Vagina (tissue), 2 donors: Measurements from ENCODE around the gene GPC5. TPM values are rescaled to one million over a fixed set of nuclear protein-coding genes. Genes with fewer than 3 reads are reported as not detected.

Source experiments
- DNase-seq, 2 donors: peaks; one replicate each; pipeline ENCODE4 v3.0.0-alpha.2; 2017; ENCODE audit errors: extremely low spot score in 2 of 2
- H3K27ac ChIP-seq: fragments of 200-600 bp; sonication (generic); one replicate; pipeline ENCODE4 v1.5.1; 2019
- H3K27me3 ChIP-seq: fragments of 200-600 bp; sonication (generic); one replicate; pipeline ENCODE4 v1.5.1; 2019
- H3K36me3 ChIP-seq, 2 donors: fragments of 200-600 bp; sonication (generic); one replicate each; pipeline ENCODE4 v1.5.1; 2017 to 2019
- H3K4me1 ChIP-seq: fragments of 200-600 bp; sonication (generic); one replicate; pipeline ENCODE4 v1.5.1; 2019
- H3K4me3 ChIP-seq, 2 donors: fragments of 200-600 bp; sonication (generic); 1 replicate in 1 of 2; 2 replicates in 1 of 2; pipeline ENCODE4 v1.5.1; 2016 to 2019
- H3K9me3 ChIP-seq: fragments of 200-600 bp; sonication (generic); one replicate; pipeline ENCODE4 v1.5.1; 2019
- POLR2A ChIP-seq, 2 donors: fragments of 450-650 bp; IDR thresholded peaks; one replicate each; pipeline ENCODE4 v1.6.1; 2017; ENCODE audit warnings: antibody characterized with exemption in 2 of 2, mild to moderate bottlenecking in 2 of 2, moderate library complexity in 2 of 2
- POLR2AphosphoS5 ChIP-seq, 2 donors: sonication (generic); formaldehyde crosslinking; IDR thresholded peaks; one replicate each; pipeline ENCODE4 v1.9.0; 2017; ENCODE audit warnings: antibody characterized with exemption in 2 of 2, mild to moderate bottlenecking in 2 of 2, low read depth in 1 of 2; ENCODE audit not compliant: insufficient read depth in 1 of 2
- intact Hi-C: fragments of 100-400 bp; cut with DNase I; formaldehyde crosslinking; loops from one replicate; pipeline ENCODE4 v1.15.1; 2023
- total RNA-seq: library from RNA; depleted of rRNA; stranded (reverse); fragments of >200 nt; gene quantifications from one replicate; pipeline ENCODE4 v1.2.3, GENCODE V29; 2016
- TF ChIP-seq, protein P1 (sequence below), 3 experiments: fragments of 450-650 bp in 2 of 3; fragments of 200-600 bp in 1 of 3; sonication (generic) in 1 of 3; IDR thresholded peaks; one replicate each; pipeline ENCODE4 v1.5.1; 2017 to 2019; ENCODE audit warnings: antibody characterized with exemption in 3 of 3, mild to moderate bottlenecking in 2 of 3, moderate library complexity in 2 of 3

GPC5 gene
- total RNA-seq, 1 donor from 2014 or later, result 1.7 TPM

DNA sequence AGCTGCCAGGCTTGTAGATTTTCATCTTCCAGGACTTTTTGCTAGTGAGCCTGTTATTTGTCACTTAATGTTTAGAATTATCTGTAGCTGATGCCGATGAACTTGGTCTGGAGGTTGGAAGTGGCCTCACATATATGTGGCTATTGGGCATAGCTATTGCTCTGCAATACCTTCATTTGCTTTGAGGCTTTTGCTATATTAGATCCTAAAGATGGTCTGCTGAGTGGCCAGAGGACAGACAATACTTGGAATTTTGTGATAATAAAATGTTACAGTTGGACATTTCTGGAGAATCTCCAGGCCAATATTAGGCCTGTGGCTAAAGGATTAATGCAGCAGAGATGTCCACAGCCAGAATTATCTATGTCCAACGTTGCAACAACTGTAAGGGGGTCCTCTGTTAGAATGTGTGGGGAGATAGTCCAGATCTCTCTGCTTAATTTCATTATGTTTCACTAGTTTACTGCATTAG is 222.3 kb downstream of the GPC5 start:
- Histone ChIP-seq H3K4me3 (no peak overlapping the region), H3K9me3 (no peaks in the 10 kb centered on the region), H3K4me1 (no peaks in the 10 kb centered on the region), H3K36me3 (no peaks in the 10 kb centered on the region), H3K27me3 (no peaks in the 10 kb centered on the region), H3K27ac (no peak overlapping the region)
- intact Hi-C loops, result no loop called here
- TF ChIP-seq, protein P1, sequence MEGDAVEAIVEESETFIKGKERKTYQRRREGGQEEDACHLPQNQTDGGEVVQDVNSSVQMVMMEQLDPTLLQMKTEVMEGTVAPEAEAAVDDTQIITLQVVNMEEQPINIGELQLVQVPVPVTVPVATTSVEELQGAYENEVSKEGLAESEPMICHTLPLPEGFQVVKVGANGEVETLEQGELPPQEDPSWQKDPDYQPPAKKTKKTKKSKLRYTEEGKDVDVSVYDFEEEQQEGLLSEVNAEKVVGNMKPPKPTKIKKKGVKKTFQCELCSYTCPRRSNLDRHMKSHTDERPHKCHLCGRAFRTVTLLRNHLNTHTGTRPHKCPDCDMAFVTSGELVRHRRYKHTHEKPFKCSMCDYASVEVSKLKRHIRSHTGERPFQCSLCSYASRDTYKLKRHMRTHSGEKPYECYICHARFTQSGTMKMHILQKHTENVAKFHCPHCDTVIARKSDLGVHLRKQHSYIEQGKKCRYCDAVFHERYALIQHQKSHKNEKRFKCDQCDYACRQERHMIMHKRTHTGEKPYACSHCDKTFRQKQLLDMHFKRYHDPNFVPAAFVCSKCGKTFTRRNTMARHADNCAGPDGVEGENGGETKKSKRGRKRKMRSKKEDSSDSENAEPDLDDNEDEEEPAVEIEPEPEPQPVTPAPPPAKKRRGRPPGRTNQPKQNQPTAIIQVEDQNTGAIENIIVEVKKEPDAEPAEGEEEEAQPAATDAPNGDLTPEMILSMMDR (IDR thresholded peaks at IDR 0.05), result no peak
- TF ChIP-seq POLR2A (IDR thresholded peaks at IDR 0.05), result no peak
- TF ChIP-seq POLR2AphosphoS5 (IDR thresholded peaks at IDR 0.05; ENCODE audit: insufficient read depth in 1 of 2, low read depth in 1 of 2), result no peak
- DNase-seq, result no peak

GRCh38 chr13:91621161-91621560 is 222.7 kb downstream of the GPC5 start:
- no peak overlapping the region for H3K4me3 ChIP-seq
- H3K9me3 ChIP-seq, result no peaks in the 10 kb centered on the region
- no peaks in the 10 kb centered on the region for H3K36me3 ChIP-seq
- DNase-seq, result no peak
- H3K27ac ChIP-seq, result no peak overlapping the region
- no peaks in the 10 kb centered on the region for H3K27me3 ChIP-seq
- TF ChIP-seq, protein P1 (IDR thresholded peaks at IDR 0.05), result no peak
- TF ChIP-seq POLR2A (IDR thresholded peaks at IDR 0.05) (no peak), POLR2AphosphoS5 (IDR thresholded peaks at IDR 0.05; ENCODE audit: insufficient read depth in 1 of 2, low read depth in 1 of 2) (no peak)
- intact Hi-C loops, result no loop called here
- H3K4me1 ChIP-seq, result no peaks in the 10 kb centered on the region

DNA sequence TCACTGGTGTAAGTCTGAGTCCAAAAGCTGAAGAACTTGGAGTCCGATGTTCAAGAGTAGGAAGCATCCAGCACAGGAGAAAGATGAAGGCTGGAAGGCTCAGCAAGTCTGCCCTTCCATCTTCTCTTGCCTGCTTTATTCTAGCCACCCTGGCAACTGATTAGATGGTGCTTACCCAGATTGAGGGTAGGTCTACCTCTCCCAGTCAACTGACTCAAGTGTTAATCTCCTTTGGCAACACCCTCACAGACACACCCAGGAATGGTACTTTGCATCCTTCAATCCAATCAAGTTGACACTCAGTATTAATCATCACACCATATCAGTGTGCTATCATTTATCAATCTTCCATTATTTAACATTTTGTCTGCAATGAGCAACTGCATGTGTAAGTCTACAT is 223.5 kb downstream of the GPC5 start:
- no peak overlapping the region for H3K27ac ChIP-seq
- no peak for TF ChIP-seq POLR2AphosphoS5 (IDR thresholded peaks at IDR 0.05; ENCODE audit: insufficient read depth in 1 of 2, low read depth in 1 of 2)
- TF ChIP-seq, protein P1 (IDR thresholded peaks at IDR 0.05), result no peak
- TF ChIP-seq POLR2A (IDR thresholded peaks at IDR 0.05), result no peak
- H3K9me3 ChIP-seq, result no peaks in the 10 kb centered on the region
- intact Hi-C loops, result no loop called here
- H3K4me1 ChIP-seq, result no peaks in the 10 kb centered on the region
- no peaks in the 10 kb centered on the region for H3K27me3 ChIP-seq
- no peak for DNase-seq
- H3K36me3 ChIP-seq, result no peaks in the 10 kb centered on the region
- no peak overlapping the region for H3K4me3 ChIP-seq

DNA sequence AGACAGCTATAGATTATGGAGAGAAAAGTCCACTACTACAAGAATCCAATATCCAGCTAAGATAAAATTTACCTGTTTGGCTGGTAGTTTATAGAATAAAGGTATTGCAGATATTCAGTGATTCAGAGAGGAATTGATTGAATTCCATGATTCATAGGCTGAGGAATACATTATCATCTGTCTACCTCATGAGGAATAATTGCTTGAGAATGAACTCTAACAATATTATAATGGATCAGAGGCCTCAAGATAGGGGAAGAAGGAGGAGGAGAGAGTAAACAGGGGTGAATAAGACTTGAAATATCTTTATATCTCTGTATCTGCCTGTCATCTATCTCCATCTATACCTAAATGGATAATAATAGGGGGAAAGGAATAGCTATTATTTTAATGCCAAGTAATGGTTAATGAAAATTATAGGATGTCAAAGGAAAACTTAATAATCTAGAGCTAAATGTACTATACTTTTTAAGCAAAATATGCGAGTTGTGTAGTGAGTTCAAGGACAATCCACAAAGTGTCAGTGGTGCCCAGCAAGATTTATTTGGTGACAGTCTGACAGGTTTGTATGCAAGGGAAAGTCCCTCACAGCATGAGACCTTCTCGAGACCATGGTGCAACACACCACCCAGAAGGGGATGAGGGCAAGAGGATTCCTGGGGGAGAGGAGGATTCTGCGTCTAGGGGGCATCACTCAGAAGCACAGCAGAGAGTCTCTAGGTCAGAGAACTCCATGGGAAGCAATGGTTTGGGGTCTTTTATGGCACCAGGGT is 224.5 kb downstream of the GPC5 start:
- Histone ChIP-seq H3K27me3 (no peaks in the 10 kb centered on the region), H3K9me3 (no peaks in the 10 kb centered on the region), H3K27ac (no peak overlapping the region), H3K4me3 (no peak overlapping the region), H3K4me1 (no peaks in the 10 kb centered on the region), H3K36me3 (no peaks in the 10 kb centered on the region)
- intact Hi-C loops, result no loop called here
- TF ChIP-seq POLR2A (IDR thresholded peaks at IDR 0.05), result no peak
- TF ChIP-seq, protein P1 (IDR thresholded peaks at IDR 0.05), result no peak
- TF ChIP-seq POLR2AphosphoS5 (IDR thresholded peaks at IDR 0.05; ENCODE audit: insufficient read depth in 1 of 2, low read depth in 1 of 2), result no peak
- no peak for DNase-seq
